A673 (cell line): ENCODE results near the gene CCDC178.

ENCODE experiments used
- CTCF ChIP-seq: fragments of 300-800, 200-600 bp; sonication (generic); conservative IDR thresholded peaks from 2 replicates; pipeline ENCODE4 v1.5.1; 2017; ENCODE audit warnings: low read depth, mild to moderate bottlenecking, antibody characterized with exemption, low read length, moderate library complexity, mixed read lengths
- EZH2 ChIP-seq: fragments of 200-600 bp; sonication (generic); IDR thresholded peaks from 2 replicates; pipeline ENCODE4 v1.6.1; 2017; ENCODE audit warnings: borderline replicate concordance, low read depth, mild to moderate bottlenecking, mixed read lengths, antibody characterized with exemption, low read length; ENCODE audit not compliant: poor library complexity, severe bottlenecking

GRCh38 chr18:33020877-33021276 lies 419.6 kb downstream of the CCDC178 start:
- TF ChIP-seq EZH2 = no peak
- no peak for TF ChIP-seq CTCF
